Non-pigmented ciliary epithelial cell (primary cell): ENCODE data around the gene AGFG2.

Experiments
- DNase-seq: peaks from one replicate; pipeline ENCODE4 v3.0.0-alpha.2; 2010; ENCODE audit warnings: low read depth

The AGFG2 gene

GRCh38 chr7:100585511-100586265 lies 46.7 kb downstream of the AGFG2 start, which contains the start of gene LRCH4:
Gene LRCH4, minus strand, starts transcription at chr7:100586129. Its CDS starts 29 bp downstream, at chr7:100586100.
- DNase-seq: no peak

- DNase-seq: peak; percentile 100
These were observed 47.4 kb downstream of the AGFG2 start, which contains the start of gene FBXO24 for GRCh38 chr7:100586266-100587025. Gene FBXO24, plus strand, starts transcription at chr7:100586328. Its CDS starts 298 bp downstream, at chr7:100586626.

GRCh38 chr7:100588438-100588837 lies 49.4 kb downstream of the AGFG2 start:
- DNase-seq: no peak

GRCh38 chr7:100589341-100589947 lies 50.4 kb downstream of the AGFG2 start:
- DNase-seq: no peak

- DNase-seq: no peak
These were observed 51.2 kb downstream of the AGFG2 start for GRCh38 chr7:100590077-100590737.

- no peak for DNase-seq
These were observed 52.6 kb downstream of the AGFG2 start for GRCh38 chr7:100591596-100591995.

- no peak for DNase-seq
These were observed 56.2 kb downstream of the AGFG2 start for GRCh38 chr7:100595188-100595587.

- DNase-seq: no peak
These were observed 59.4 kb downstream of the AGFG2 start for GRCh38 chr7:100598425-100598824.

- DNase-seq: no peak
These were observed 61.1 kb downstream of the AGFG2 start for GRCh38 chr7:100599911-100600729.

- DNase-seq: no peak
These were observed 61.7 kb downstream of the AGFG2 start for GRCh38 chr7:100600730-100601038.

- DNase-seq: no peak
These were observed 64.1 kb downstream of the AGFG2 start for GRCh38 chr7:100602889-100603725.

- DNase-seq: no peak
These were observed 64.7 kb downstream of the AGFG2 start for GRCh38 chr7:100603726-100604027.

GRCh38 chr7:100604028-100604975 lies 65.3 kb downstream of the AGFG2 start:
- no peak for DNase-seq

- no peak for DNase-seq
These were observed 66.2 kb downstream of the AGFG2 start for GRCh38 chr7:100604976-100605911.

- no peak for DNase-seq
These were observed 67.3 kb downstream of the AGFG2 start for GRCh38 chr7:100606313-100606712.

- no peak for DNase-seq
These were observed 68.1 kb downstream of the AGFG2 start for GRCh38 chr7:100607111-100607510.

- DNase-seq: no peak
These were observed 71.0 kb downstream of the AGFG2 start for GRCh38 chr7:100609958-100610357.

GRCh38 chr7:100611983-100612729 lies 73.2 kb downstream of the AGFG2 start, which contains the start of gene MOSPD3:
Gene MOSPD3, plus strand, starts transcription at chr7:100612540. Its CDS starts 252 bp downstream, at chr7:100612792.
- peak; percentile 99 for DNase-seq
